Right renal pelvis (tissue), 4 donors: ENCODE measurements around the gene DDAH2. TPM values are rescaled to one million over a fixed set of nuclear protein-coding genes. Genes with fewer than 3 reads are reported as not detected.
A peak's percentile ranks its signal among the peaks of the same experiment; 100 is the strongest.

ENCODE experiments used
- DNase-seq, 4 donors: peaks; one replicate each; pipeline ENCODE4 v3.0.0-alpha.2; 2013; ENCODE audit warnings: low read depth in 4 of 4, low spot score in 3 of 4, missing footprints in 1 of 4
- polyA plus RNA-seq, 4 donors: library from polyadenylated mRNA; unstranded; fragments of 120-200 nt; gene quantifications; one replicate each; pipeline ENCODE4 v1.2.1, GENCODE V29; 2013; ENCODE audit not compliant: insufficient read length in 4 of 4

The DDAH2 gene
- polyA plus RNA-seq, 4 donors, result 148 to 230 (median 168) TPM

DNA sequence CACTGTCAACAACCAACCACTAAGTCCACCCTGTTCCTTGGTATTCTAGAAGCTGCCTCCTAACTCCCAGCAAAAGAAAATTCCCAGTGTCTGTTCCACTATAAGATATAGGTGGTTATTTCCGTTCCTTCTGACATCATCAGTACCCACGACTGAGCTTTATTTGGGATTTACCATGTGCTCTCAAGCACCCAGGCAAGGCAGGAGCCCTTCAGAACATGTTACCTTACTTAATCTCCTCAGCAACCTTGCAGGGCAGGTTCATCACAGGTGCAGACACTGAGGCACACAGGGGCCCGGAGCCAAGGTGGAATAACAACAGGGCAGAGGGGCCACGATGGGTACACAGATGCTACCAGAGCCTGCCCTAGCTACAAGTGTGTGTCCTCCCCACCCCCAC is 36.7 kb downstream of the DDAH2 start:
- no peak for DNase-seq

DNA sequence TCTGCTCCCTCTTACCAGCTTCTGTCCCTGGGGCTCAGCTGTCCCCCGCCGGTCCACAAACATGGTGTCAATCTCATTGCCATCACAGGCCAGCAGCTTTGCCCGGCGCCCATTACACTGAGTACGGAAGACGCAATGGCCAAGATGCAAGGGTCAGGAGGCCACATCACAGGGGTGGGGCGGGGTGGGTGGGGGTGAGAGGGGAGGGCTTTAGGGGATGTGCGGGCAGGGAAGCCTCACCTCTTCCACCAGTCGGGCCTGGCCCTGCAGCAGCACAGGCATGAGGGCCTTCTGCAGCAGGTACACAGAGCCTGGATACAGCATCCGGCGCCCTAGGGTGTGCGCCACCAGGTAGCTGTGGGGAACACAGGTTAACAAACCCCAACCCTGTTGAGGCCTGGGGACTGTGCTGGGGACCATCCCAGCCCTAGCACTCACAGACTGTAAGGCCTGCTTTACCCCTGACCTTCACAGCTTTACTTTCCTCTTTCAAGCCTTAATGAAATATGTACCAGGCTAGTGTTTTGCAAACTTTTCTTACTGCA is 37.5 kb downstream of the DDAH2 start:
- DNase-seq, result no peak

DNA sequence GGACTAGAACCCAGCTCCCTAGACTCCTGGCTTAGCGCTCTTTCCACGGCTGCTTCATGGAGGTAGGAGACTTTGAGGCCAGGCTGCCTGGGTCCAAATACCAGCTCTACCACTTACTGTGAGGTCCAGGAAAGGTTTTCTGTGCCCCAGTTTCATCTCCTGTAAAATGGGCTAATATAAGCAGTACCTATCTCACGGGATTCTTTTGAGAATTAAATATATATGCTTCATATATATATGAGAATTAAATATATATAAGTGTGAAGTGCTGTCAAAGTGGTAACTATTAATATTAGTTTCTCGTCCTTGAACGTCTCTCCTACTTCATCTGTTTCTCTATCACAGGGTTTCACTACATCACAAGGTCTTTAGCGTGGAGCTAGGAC is 38.0 kb downstream of the DDAH2 start:
- no peak for DNase-seq

DNA sequence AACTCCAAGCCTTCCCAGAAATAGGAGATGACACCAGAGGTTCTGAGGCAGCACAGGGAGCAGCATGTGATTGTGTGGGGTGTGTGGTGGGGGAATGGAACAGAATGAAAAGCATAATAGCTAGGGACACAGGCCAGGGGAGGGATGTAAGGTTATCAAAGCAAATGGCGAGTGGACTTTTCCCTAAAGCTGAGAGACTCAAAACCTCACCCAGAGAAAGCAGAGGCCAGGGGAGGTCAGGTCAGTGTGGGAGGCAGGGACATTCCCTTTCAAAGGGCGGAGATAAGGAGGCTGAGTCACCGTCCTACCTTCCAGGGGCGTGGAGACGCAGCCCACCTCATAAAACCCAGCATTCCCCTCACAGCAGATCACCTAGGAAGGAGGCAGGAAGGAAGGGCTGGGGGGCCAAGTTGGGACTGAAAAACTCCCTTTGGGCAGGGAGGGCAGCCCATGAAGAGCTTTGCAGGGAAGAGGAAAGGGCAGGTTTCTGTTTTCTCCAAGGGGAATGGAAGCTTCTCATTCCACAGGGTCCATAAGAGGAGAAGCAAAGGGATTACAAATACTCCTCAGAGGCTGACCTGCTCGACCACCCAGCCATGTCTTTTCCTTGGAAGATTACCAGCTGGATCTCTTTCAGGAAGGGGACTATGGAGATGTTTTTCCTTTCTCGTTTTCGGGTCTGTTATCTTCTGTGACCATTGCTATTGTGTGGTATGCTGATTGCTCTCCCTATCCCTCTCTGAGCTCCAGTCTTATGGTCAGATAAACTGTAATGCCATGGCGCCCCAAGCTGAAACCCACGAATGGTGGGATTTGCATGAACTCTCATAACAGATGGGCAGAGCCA is 38.6 kb downstream of the DDAH2 start:
- no peak for DNase-seq

DNA sequence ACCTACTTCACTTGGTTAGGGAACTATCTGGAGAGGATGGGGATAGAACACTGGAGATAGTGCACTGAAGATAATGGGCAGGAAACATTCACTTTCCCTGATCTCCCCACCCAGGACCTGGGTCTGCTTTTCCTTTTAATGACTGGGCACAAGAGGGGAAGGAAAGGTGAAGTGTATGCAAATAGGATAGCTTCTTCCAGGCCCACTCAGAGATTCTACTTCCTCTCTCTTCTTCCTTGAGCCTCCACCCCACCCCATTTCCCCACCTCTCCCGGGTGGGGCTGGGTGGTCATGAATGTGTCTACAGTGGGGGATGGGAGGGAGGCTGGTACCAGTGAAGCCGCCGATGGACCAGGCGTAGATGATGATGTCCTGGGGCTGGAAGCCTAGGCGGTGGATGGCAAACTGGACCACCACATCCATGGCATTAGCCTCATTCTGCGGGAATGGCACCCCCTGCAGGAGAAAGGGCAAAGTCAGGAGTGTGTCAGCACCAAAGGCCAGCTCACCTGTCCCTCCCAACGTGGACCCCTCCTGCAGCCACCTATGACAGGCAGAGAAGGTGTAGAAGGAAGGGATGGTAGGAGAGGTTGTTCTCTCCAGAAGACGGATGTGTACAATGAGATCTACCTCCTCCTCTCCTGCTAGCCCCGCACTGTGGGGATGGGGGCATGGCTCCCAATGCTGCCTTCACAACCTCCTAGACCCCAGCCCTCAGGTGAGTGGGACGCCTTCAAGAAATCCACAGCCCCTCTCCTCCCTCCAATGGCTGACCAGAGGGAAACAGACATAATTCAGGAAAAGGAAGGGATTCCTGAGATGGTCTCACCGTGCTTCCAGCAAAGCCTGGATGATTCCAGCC is 39.6 kb downstream of the DDAH2 start:
- DNase-seq, result no peak

DNA sequence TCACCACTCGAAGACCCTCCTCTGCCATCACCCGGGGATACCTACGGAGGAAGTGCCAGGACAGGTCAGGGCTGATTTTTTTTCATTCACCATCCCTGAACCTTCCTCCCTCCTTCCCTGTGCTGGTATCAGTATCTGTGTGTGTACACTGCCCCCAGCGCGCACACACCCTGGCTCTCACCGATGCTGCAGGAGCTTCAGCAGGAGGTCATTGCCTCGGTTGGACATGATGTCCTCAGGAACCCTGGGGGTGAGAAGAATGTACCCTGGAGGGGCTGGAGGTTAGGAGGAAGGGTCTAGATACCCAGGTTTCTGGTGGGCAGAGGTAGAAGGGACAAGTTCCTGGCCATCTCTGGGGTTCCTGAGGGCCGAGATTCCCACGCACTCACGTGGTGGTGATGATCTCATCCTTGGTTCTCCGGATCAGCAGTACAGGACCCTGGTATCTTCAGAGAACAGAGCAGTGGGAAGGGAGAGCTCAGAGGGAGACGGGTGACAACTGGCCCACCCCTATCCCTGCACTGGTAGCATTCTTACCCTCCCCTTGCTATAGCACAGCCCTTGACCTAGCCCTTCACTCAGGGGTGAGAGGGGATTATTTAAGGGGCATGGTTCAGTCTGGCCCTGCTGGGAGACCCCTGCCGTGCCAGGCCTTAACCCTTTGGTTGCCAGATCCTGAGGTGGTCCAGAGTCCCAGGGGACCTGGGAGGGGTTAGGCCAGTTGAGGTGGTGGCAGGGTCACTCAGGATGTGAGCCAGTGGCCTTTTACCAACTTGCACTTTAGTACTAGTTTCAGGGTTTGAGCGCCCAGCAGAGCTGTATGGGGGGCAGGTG is 41.0 kb downstream of the DDAH2 start:
- no peak for DNase-seq

DNA sequence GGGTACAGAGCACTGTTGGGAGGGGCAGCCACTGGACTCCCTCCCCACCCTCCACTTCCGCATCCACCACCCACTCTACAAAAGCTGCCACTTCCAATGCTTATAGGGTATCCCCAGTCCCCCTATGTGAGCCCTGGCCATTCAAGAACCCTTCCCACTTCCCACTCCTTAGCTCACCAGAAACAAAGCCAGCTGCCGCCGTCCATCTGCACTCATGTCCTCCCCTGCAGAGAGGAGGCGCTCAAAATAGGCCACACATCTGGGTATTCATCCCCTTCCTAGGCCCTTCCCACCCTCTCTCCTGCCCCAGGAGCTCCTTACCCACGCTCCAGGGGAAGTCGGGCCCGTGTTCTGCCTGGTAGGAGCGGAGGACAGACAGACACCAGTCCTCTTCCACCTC is 41.8 kb downstream of the DDAH2 start:
- DNase-seq, result no peak

DNA sequence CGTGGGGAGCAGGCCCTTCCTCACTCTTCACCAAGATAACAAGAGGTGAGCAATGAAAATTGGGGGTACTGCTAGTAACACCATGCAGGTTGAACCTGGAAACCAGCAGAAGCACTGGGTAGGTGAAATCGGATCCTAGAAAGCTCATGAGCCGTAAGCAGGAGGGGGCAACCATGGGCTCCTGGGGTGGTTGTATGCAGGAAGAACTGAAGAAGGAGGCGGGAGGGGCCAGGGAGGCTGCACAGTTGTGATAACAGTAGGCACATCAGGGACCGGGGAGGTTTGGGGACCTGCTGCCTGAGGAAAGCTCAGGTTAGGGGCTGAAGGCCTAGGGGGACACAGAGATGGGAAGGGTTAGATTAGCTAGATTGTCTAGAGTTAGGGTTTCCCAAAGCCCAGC is 42.6 kb downstream of the DDAH2 start:
- no peak for DNase-seq

DNA sequence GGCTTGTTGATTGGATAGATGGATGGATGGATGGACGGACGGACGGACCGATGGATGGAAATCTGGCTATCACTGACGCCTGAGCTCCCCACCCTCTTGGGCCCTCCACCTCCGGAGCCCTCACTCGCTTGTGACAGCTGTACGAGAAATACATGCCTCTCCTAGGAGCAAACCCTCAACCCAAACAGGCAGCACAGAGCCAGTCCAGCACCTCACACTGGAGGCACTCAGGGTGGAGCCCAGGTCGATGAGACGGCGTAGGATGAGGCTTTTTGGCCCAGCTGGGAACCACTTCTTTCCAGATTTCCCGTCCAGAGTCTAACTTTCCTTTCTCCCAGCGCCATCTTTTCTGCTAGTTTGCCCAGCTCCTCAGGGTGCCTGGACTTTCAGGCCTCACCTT is 45.5 kb downstream of the DDAH2 start:
- DNase-seq, result no peak

DNA sequence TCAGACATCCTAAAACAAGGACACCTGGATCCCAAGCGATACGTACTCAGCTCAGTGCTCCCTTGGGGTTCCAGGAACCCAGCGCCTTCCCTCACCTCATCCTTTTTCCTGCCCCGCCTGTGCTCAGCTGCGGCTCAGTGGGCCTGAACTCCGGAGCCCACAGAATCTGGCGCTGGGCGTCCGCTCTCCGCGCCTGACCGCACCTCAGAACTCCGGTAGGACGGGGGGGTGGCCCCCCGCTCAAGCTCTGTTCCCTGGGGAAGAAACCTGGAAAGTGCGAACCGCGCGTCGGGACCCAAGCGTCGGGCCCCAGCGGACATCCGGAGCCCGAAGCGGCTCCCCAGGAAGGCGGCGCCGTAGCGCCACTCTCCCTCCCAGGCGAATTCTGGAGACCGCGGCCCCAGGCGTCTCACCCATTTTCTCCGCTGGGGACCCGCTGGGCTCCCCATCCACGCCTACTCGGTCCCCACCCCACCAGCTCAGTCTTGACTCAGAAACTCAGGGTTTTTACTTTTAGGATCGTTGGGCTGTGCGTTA is 47.9 kb downstream of the DDAH2 start:
- DNase-seq, result no peak

DNA sequence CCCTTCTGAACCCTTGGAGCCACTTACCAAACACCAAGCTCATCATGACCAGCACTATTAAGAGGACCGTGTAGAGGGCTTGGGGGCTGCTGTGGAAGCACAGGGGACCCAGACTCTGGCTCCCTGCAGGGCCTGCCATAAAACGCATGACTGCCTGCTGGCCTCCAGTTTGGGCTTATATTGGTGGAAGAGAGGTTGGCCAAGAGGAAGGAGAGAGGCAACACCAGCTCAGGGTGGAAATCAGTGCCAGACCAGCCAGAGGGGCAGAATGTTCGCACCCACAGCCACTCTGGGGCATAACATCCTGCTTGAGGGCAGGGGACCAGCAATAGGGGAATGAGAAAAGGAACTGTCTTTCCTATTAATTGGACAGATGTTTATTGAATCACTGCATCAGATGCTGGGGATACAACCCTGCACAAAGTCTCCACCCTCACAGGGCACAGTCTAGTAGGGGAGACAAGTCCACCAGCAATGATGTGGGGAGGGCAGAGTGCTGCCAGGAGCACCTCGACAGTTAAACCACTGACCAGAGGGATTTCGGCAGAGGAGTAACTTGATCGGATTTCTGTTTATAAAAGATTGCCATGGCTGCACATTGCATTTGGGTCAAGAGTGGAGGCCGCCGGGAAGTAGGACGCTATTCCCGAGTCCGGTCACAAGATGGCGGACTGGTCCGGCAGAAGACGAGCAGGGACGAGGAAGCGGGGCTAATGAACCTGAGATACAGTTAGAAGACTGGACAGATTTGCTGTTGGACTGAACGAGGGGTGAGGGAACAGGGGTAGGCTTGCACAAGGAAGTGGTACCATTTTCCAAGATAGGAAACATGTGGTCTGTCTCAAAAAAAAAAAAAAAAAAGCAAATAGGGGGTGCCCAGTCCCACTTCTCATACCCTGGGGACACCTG is 48.6 kb downstream of the DDAH2 start, which contains the start of gene LY6G5C:
Gene LY6G5C (minus strand): TSS at position 842 of the 909 bp plus-strand sequence. CDS start 694 bp downstream, at position 148.
- peak in 1 of 4 donors; percentile 77 for DNase-seq

DNA sequence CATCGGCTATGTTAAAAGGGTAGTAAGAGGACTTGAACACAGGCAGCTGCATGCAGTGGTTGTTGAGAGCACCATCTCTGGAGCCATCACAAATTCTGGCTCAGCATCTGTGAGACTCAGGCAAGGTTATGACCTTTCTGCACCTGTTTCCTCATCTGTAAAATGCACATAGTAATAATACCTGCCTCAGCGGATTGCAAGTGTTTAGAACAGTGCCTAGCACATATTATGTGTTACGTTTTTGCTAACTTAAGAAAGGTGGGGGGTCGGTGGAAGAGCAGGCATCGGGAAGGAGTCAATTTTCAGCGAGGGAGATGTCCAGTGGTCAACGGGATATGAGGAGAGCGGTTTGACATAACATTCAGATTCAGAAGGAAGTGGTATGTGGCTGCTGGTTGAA is 51.1 kb downstream of the DDAH2 start:
- DNase-seq, result no peak

Other genes with a start within 250 kb of the DDAH2 start
- 1 to 10 TPM in 3 of 4 donors, under 1 TPM in 1; 0.80 to 1.6 (median 1.4) TPM for gene MICB, start 231.2 kb downstream of the DDAH2 start, polyA plus RNA-seq
- gene MCCD1, start 200.3 kb downstream of the DDAH2 start, polyA plus RNA-seq, result 10 to 100 TPM; 14.0 to 27.9 (median 20.6) TPM
- 100 to 1,000 TPM; 498 to 550 (median 542) TPM for gene DDX39B, start 187.3 kb downstream of the DDAH2 start, polyA plus RNA-seq
- 10 to 100 TPM in 1 of 4 donors, 1 to 10 TPM in 3; 6.4 to 11.8 (median 7.3) TPM for gene ATP6V1G2, start 182.7 kb downstream of the DDAH2 start, polyA plus RNA-seq
- gene NFKBIL1, start 181.7 kb downstream of the DDAH2 start, polyA plus RNA-seq, result 10 to 100 TPM; 19.1 to 27.4 (median 20.8) TPM
- under 1 TPM; 0.22 to 0.45 (median 0.34) TPM for gene LTA, start 157.0 kb downstream of the DDAH2 start, polyA plus RNA-seq
- gene TNF, start 153.7 kb downstream of the DDAH2 start, polyA plus RNA-seq, result under 1 TPM; 0.08 to 0.28 (median 0.16) TPM
- 1 to 10 TPM; 1.0 to 2.3 (median 1.2) TPM for gene LTB, start 146.9 kb downstream of the DDAH2 start, polyA plus RNA-seq
- gene LST1, start 143.0 kb downstream of the DDAH2 start, polyA plus RNA-seq, result 1 to 10 TPM; 3.8 to 7.0 (median 4.7) TPM
- gene NCR3, start 136.3 kb downstream of the DDAH2 start, polyA plus RNA-seq, result under 1 TPM in 1 of 4 donors, not detected in 3; 0.25 TPM
- gene AIF1, start 114.1 kb downstream of the DDAH2 start, polyA plus RNA-seq, result 10 to 100 TPM; 73.2 to 86.0 (median 82.3) TPM
- 100 to 1,000 TPM; 158 to 215 (median 172) TPM for gene PRRC2A, start 108.6 kb downstream of the DDAH2 start, polyA plus RNA-seq
- 100 to 1,000 TPM; 236 to 267 (median 247) TPM for gene BAG6, start 76.6 kb downstream of the DDAH2 start, polyA plus RNA-seq
- 100 to 1,000 TPM in 3 of 4 donors, 10 to 100 TPM in 1; 91.2 to 139 (median 117) TPM for gene APOM, start 73.4 kb downstream of the DDAH2 start, polyA plus RNA-seq
- 10 to 100 TPM; 20.0 to 22.5 (median 20.7) TPM for gene C6orf47, start 68.5 kb downstream of the DDAH2 start, polyA plus RNA-seq
- gene GPANK1, start 64.3 kb downstream of the DDAH2 start, polyA plus RNA-seq, result 10 to 100 TPM; 25.6 to 28.8 (median 26.0) TPM
- 100 to 1,000 TPM; 237 to 255 (median 246) TPM for gene CSNK2B, start 63.2 kb downstream of the DDAH2 start, polyA plus RNA-seq
- gene LY6G5B, start 59.3 kb downstream of the DDAH2 start, polyA plus RNA-seq, result 10 to 100 TPM; 14.0 to 21.3 (median 15.2) TPM
- 1 to 10 TPM; 2.4 to 3.3 (median 2.7) TPM for gene LY6G5C, start 48.2 kb downstream of the DDAH2 start, polyA plus RNA-seq
- 10 to 100 TPM; 52.5 to 62.6 (median 52.9) TPM for gene ABHD16A, start 26.0 kb downstream of the DDAH2 start, polyA plus RNA-seq
- gene LY6G6F, start 22.4 kb downstream of the DDAH2 start, polyA plus RNA-seq, result 1 to 10 TPM in 1 of 4 donors, under 1 TPM in 3; 0.33 to 1.0 (median 0.80) TPM
- under 1 TPM in 1 of 4 donors, not detected in 3; 0.82 TPM for gene LY6G6D, start 14.0 kb downstream of the DDAH2 start, polyA plus RNA-seq
- gene LY6G6C, start 7.6 kb downstream of the DDAH2 start, polyA plus RNA-seq, result under 1 TPM in 3 of 4 donors, not detected in 1; 0.28 to 0.43 (median 0.40) TPM
- gene MPIG6B, start 5.9 kb downstream of the DDAH2 start, polyA plus RNA-seq, result 1 to 10 TPM in 3 of 4 donors, under 1 TPM in 1; 0.96 to 3.8 (median 1.2) TPM
- 100 to 1,000 TPM; 290 to 327 (median 297) TPM for gene CLIC1, start 7.2 kb upstream of the DDAH2 start, polyA plus RNA-seq
- gene MSH5, start 10.7 kb upstream of the DDAH2 start, polyA plus RNA-seq, result 10 to 100 TPM; 18.3 to 25.7 (median 20.5) TPM
- gene SAPCD1, start 33.4 kb upstream of the DDAH2 start, polyA plus RNA-seq, result 1 to 10 TPM; 2.7 to 9.2 (median 5.6) TPM
- 10 to 100 TPM in 1 of 4 donors, 1 to 10 TPM in 3; 7.1 to 10.4 (median 8.7) TPM for gene VWA7, start 48.0 kb upstream of the DDAH2 start, polyA plus RNA-seq
- 10 to 100 TPM; 56.8 to 59.8 (median 59.0) TPM for gene VARS1, start 66.5 kb upstream of the DDAH2 start, polyA plus RNA-seq
- 10 to 100 TPM; 82.9 to 92.5 (median 84.0) TPM for gene LSM2, start 77.7 kb upstream of the DDAH2 start, polyA plus RNA-seq
- gene HSPA1L, start 86.0 kb upstream of the DDAH2 start, polyA plus RNA-seq, result 1 to 10 TPM; 3.8 to 4.8 (median 4.0) TPM
- gene HSPA1A, start 86.2 kb upstream of the DDAH2 start, polyA plus RNA-seq, result 100 to 1,000 TPM in 2 of 4 donors, 10 to 100 TPM in 2; 93.4 to 143 (median 105) TPM
- 100 to 1,000 TPM; 106 to 189 (median 147) TPM for gene HSPA1B, start 98.4 kb upstream of the DDAH2 start, polyA plus RNA-seq
- gene NEU1, start 133.5 kb upstream of the DDAH2 start, polyA plus RNA-seq, result 10 to 100 TPM; 76.5 to 91.2 (median 76.6) TPM
- gene SLC44A4, start 149.7 kb upstream of the DDAH2 start, polyA plus RNA-seq, result 10 to 100 TPM; 44.2 to 55.2 (median 44.7) TPM
- 10 to 100 TPM; 71.6 to 88.6 (median 77.8) TPM for gene EHMT2, start 168.4 kb upstream of the DDAH2 start, polyA plus RNA-seq
- gene ZBTB12, start 172.8 kb upstream of the DDAH2 start, polyA plus RNA-seq, result 10 to 100 TPM; 21.6 to 27.7 (median 23.0) TPM
- gene C2, start 198.4 kb upstream of the DDAH2 start, polyA plus RNA-seq, result 1 to 10 TPM; 3.6 to 5.6 (median 4.3) TPM
- 10 to 100 TPM in 1 of 4 donors, 1 to 10 TPM in 3; 5.0 to 20.8 (median 6.1) TPM for gene CFB, start 216.8 kb upstream of the DDAH2 start, polyA plus RNA-seq
- gene NELFE, start 229.7 kb upstream of the DDAH2 start, polyA plus RNA-seq, result 100 to 1,000 TPM in 1 of 4 donors, 10 to 100 TPM in 3; 88.2 to 102 (median 92.2) TPM
- 10 to 100 TPM; 41.1 to 51.1 (median 44.7) TPM for gene SKIC2, start 229.9 kb upstream of the DDAH2 start, polyA plus RNA-seq
- gene DXO, start 242.8 kb upstream of the DDAH2 start, polyA plus RNA-seq, result 10 to 100 TPM; 28.9 to 30.7 (median 29.5) TPM